Breast epithelium (tissue), 3 donors: ENCODE data around the gene CFAP91.

Experiments used
- POLR2A ChIP-seq: fragments of 450-650 bp; IDR thresholded peaks from one replicate; pipeline ENCODE4 v1.6.1; 2016; ENCODE audit warnings: antibody characterized with exemption, mild to moderate bottlenecking, moderate library complexity
- POLR2AphosphoS5 ChIP-seq, 3 donors: sonication (generic); formaldehyde crosslinking; IDR thresholded peaks; one replicate each; pipeline ENCODE4 v1.6.1; 2017; ENCODE audit warnings: antibody characterized with exemption in 3 of 3

- no peak for TF ChIP-seq POLR2AphosphoS5 (IDR thresholded peaks at IDR 0.05)
- TF ChIP-seq POLR2A, result no peak
Observed at GRCh38 chr3:119664850-119665379, 37.9 kb upstream of the CFAP91 start.
